ENCODE results near the gene ATP8B1.

ATP8B1 gene

DNA sequence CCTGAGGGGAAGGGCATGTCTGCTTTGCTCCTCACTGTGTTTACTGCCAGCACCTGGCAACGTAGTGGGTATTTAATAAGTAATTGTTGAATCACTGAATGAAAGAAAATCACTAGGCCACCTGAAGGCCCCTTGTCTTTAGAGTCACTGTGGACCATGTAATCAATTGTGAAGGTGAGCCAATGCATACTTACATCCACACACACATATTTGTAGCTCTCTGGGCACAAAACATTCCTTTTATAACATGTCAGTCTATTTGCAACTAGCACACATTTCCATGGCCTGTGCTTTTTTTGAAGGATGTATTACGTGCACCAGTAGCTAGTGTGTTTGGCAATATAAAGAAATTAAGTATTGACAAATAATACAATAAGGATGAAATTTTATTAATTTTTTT is 11.2 kb downstream of the ATP8B1 start:
- FAIRE-seq = no peak

DNA sequence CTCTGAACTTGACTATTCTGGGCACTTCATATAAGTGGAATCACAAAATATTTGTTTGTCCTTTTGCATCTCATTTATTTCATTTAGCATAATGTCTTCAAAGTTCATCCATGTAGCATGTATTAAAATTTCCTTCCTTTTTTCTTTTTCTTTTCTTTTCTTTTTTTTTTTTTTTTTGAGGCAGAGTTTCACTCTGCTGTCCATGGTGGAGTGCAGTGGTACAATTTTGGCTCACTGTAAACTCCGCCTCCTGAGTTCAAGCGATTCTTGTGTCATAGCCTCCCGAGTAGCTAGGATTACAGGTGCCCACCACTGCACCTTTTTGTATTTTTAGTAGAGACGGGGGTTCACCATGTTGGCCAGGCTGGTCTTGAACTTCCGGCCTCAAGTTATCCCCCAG is 11.9 kb downstream of the ATP8B1 start:
- no peak for FAIRE-seq

GRCh38 chr18:57790316-57790715 is 12.8 kb downstream of the ATP8B1 start:
- FAIRE-seq = no peak

DNA sequence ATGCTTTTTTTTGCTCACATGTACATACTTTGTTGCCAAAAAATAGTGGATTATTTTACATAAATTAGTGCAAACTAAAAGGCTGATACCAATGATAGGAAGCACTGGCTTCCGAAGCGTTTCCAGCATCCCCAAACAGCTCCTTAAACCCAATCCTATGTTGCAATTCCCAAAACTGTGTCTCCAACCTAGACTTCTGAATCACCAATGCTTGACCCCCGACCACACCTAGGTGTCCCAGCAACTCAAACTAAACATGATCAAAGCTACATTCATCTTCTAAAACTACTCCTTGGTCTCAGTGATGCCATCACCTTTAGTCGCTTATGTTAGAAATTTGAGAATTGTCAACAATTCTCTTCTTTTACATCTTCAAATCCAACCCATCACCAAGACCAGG is 13.4 kb downstream of the ATP8B1 start:
- no peak for FAIRE-seq

DNA sequence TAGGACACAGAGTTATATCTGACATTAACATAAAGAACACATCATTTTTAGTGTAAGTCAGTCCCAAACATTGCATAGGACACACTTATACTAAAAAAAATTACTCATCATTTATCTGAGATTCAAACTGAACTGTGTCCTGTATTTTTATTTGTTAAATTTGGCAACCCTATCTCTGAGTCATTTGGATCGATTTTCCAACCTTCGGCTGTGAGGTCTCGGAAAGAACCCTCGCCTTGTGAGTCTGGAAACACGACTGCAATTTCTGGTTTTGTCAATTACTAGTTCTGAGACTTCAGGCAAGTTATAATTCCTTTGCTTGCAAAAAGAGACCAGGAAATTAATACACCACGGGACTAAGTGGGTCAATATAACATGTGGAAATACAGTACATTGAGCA is 14.0 kb downstream of the ATP8B1 start:
- FAIRE-seq = no peak

DNA sequence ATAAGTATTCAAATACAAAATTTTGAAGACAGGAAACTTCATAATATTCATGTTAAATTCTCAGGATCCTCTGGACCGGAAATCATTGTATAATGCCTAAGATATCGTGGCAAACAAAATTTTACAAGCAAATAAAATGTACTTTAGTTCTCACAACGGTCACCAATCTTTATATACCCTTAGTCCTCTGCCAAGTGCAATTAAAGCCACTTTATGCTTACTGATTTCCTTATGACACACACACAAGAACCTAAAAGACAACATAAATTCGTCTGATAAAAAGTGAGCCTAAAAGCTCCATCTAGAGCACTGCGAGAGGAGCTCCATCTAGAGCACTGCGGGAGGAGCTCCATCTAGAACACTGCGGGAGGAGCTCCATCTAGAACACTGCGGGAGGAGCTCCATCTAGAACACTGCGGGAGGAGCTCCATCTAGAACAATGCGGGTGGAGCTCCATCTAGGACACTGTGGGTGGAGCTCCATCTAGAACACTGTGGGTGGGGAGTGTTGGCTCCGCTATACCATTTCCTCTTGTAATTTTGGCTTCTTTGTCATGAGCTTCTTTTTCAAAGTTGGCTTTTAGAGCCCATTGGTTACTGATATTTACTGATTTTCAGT is 15.9 kb downstream of the ATP8B1 start:
- no peak for FAIRE-seq

GRCh38 chr18:57785751-57786437 is 17.2 kb downstream of the ATP8B1 start:
- FAIRE-seq = no peak

- FAIRE-seq = no peak
These were observed 18.4 kb downstream of the ATP8B1 start for GRCh38 chr18:57784801-57785114.

DNA sequence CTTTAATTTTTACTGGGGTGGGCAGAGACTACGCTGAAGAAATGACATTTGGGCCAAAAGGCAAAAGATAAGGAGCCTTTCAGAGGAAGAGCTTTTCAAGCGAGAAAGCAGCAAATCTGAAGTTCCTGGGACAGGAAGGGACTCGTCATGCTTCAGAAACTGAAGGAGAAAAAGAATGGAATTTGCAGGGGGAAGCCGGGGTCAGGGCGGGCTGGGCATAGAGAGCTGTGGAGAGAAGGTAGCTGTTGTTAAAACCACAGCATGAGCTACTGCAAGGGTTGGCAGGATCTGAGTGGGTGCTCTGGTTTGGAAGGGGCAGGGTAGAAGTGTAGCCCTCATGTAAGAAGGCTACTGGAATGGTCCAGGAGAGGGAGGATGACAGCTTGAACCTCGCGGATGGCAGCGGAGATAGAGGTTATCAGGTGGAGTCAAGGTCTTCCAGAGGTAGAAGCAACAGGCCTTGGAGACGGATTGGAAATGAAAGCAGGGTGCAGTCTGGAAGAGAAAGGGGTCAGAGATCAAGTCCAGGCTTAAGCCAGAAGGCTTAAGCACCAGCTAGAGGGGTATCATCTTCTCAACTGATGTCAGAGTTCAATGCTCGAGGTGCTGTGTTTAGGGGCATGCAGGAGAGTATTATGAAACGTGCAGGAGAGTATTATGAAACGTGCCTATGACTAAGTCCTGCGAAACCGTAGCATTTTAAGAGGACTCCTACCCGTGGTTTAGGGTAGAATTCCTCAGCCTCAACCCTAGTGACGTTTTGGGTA is 18.9 kb downstream of the ATP8B1 start:
- no peak for FAIRE-seq

- no peak for FAIRE-seq
These were observed 21.1 kb downstream of the ATP8B1 start for GRCh38 chr18:57782049-57782448.

GRCh38 chr18:57780706-57781347 is 22.3 kb downstream of the ATP8B1 start:
- no peak for FAIRE-seq

DNA sequence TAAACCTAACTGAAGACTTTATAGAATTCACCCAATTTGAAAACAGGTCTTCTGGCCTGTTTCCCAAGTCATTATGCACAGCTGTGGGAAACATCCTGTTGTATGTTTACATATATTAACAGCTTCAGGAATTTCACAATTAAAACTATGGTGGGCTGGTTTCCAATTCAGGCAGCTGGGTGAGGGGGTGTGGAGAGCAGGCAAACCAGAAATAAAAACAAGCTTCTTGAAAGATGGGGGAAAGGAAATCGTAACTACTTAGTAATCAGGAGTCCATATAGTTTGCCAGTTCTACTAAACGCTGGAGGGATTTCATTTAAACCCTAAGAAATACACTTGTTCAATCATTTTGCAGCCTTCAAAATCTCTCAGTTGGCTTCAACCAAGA is 22.8 kb downstream of the ATP8B1 start:
- FAIRE-seq = no peak

DNA sequence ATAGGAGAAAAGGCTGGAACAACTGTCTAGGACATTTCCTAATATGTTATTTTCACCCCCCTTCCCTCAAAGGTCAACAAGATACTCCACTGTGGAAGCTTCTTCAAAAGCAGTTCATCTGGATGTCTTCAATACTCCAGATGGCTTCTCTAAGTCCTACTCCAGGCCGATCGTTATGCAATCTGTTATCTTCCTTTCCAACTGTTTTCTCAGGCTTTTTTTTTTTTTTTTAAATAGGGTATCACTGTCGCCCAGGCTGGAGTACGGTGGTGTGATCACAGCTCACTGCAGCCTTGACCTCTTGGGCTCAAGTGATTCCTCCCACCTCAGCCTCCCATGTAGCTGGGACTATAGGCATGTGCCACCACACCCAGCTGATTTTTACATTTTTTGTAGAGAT is 26.3 kb downstream of the ATP8B1 start:
- FAIRE-seq = no peak

- no peak for FAIRE-seq
These were observed 26.8 kb downstream of the ATP8B1 start for GRCh38 chr18:57776354-57776753.

DNA sequence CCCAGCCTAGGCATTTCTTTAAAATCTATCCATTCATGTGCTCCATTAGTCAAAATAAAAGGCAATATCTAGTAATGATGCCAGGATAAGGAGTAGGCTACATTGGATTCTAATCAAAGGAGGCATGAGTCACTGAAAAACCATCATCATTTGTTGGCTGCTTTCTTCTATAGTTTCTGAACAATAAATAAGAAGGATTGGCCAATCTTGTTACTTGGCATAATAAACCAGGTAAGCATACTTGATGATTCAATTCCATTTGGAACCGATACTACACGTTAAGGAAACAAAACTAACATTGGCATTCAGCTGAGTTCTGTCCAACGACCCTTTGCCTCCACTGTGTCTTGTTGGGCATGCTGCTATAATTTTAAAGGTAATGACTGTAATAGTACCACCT is 27.2 kb downstream of the ATP8B1 start:
- FAIRE-seq = no peak

- FAIRE-seq = no peak
These were observed 30.7 kb downstream of the ATP8B1 start for GRCh38 chr18:57772387-57772799.

DNA sequence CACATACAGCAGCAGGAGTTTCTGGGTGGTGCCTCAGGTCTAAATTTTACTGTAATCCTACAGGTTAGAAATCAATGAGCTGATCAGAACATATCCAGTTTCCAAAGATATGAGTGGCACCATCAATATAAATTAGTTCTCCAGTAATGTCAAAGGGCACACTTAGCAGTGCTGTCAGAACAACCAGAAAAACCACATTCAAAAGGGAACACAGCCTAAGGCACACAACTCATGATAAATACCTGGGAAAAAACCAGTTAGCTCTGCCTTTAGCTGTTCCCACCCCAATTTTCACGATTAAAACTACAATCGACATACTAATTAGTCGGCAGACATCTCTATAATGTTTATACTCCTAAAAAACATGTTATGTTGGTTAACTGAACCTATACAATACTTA is 31.5 kb downstream of the ATP8B1 start:
- no peak for FAIRE-seq

- FAIRE-seq = no peak
These were observed 31.9 kb downstream of the ATP8B1 start for GRCh38 chr18:57771193-57771592.

- FAIRE-seq = no peak
These were observed 34.4 kb downstream of the ATP8B1 start for GRCh38 chr18:57768537-57769326.

- FAIRE-seq = no peak
These were observed 35.7 kb downstream of the ATP8B1 start for GRCh38 chr18:57767259-57768050.

DNA sequence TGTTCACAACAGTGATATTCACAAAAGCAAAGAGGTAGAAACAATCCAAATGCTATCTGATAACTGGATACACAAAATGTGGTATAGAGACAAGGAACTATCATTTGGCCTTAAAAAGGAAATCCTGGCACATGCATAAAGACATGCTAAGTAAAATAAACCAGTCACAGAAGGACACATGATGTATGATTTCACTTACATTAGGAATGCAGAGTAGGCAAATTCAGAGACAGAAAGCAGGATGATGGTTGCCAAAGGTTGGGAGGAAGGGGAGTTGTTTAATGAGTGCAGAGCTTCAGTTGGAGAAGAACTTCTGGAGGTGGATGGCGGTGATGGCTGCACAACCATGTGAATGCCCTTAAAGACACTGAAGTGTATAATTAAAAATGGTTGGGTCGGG is 38.1 kb downstream of the ATP8B1 start:
- no peak for FAIRE-seq

DNA sequence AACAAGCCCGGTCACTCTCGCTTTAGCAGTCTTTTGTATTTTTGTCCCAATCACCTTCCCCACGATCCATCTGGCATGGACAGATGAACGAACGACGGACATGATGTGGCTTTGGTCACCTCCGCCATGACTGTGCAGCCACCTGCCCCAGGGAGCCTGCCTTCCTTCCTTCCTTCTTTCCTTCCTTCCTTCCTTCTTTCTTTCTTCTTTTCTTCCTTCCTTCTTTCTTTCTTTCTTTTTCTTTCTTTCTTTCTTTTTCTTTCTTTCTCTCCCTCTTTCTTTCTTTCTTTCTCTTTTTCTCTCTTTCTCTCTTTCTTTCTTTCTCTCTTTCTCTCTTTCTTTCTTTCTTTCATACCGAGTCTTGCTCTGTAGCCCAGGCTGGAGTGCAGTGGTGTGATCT is 39.0 kb downstream of the ATP8B1 start:
- FAIRE-seq = no peak

Data from TTC549 (cell line).